ENCODE data around the gene GANC.

The GANC gene

DNA sequence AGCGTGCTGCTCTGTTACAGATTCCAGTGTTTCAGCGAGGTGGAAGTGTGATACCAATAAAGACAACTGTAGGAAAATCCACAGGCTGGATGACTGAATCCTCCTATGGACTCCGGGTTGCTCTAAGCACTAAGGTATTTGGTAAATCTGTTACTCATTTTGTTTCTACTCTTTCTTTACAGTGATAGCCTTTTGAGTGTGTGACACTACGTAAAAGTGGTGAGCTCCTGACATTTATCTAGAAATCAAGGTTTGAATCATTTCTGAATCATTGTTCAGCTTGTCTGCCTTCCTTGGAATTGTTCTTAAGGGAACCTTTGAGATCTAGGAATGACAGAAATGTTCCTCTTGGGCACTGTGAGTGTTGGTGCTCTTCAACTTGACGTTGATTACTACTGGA lies 75.1 kb downstream of the GANC start:
- DNase-seq = no peak

GRCh38 chr15:42349186-42349585 lies 76.2 kb downstream of the GANC start:
- DNase-seq = no peak

- DNase-seq = no peak
These were observed 79.4 kb downstream of the GANC start for GRCh38 chr15:42352401-42352800.

DNA sequence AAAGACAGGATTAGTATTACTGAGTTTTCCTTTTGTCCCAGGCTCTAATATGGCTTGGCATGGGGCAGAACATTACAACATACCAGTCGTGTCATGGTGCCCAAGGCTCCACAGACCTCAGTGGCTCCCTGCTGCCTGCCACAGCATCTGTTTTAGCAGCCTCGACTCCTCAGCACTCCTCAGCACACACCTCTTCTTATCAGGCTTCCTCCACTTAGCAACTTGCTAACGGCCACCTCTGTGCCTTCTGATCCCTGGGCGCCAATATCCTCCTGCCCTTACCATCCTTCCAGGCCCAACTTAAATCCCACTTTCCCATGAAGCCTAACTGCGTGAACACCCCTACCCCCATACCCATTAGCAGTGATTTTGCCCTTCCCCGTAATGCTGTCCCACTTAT lies 80.1 kb downstream of the GANC start:
- no peak for DNase-seq

DNA sequence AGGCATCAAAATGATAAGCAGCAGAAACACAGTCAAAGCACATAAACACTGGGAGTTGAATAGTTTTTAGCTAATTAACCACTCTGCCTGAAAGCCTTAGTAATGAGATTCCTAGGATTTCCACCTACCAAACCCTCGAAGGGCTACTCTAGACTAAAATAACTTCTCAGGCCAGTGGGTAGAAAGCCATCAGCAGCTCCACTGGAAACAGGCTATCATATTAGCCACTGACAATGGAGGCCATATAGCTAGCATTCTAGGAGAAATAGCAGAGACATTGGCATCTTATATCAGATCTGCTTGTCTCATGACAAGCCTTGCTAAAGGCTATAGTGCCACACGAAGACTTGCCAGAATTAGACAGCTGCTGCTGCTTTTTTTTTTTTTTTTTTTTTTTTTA lies 81.8 kb downstream of the GANC start:
- no peak for DNase-seq

GRCh38 chr15:42355291-42355690 lies 82.3 kb downstream of the GANC start:
- DNase-seq = no peak

DNA sequence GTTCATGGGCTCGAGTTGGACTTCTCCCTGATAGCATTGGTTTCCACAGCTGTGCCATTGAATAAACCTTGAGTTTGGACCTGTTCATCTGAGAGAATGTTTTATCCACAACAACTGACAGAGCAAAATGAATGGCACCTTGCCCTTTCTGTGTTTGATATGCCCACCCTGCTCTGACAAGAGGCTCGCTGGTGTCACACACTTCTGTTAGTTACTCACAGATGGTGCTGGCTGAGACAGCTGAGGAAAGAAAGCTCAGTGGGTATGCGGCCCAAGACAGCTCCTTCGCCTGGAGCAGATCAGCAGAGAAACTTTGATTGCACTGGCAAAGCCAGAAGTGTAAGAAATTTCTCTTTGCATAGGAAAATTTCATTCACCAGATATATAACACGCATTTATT lies 83.8 kb downstream of the GANC start:
- DNase-seq = no peak

DNA sequence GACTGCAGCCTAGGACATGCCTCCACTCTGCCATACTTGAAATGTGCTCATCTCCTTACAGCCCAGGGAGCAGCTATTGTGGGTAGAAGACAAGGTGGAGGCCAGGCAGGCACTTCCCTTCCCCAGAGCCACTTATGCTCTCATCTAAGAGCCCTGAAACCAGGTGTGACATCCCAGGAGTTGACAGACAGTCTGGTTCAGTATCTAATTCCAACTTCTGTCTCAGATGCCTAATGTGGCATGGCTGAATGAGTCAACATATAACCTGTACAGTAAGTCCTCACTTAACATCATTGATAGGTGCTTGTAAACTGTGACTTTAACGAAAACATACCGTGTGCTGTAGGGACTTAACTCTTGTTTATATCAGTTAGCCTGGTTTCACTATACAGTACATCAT lies 85.1 kb downstream of the GANC start:
- no peak for DNase-seq

GRCh38 chr15:42359249-42359648 lies 86.2 kb downstream of the GANC start, which contains the start of gene CAPN3:
Gene CAPN3 (plus strand): TSS chr15:42359501. CDS start chr15:42359806, 305 bp downstream.
- DNase-seq = no peak

DNA sequence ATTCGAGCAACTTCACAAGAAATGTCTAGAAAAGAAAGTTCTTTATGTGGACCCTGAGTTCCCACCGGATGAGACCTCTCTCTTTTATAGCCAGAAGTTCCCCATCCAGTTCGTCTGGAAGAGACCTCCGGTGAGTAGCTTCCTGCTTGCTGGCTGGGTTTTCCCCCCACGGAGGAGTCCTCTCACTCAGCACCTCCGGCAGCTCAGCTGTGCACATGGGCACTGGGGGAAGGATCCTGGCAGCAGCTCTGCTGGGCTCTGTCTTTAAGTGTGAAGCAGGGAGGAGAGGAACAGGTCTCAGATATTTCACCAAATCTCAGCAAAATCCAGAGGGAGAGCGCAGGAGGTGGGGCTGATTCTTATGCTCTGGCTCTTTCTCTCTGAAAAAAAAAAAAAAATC lies 87.0 kb downstream of the GANC start:
- no peak for DNase-seq

- no peak for DNase-seq
These were observed 87.6 kb downstream of the GANC start for GRCh38 chr15:42360535-42361112.

DNA sequence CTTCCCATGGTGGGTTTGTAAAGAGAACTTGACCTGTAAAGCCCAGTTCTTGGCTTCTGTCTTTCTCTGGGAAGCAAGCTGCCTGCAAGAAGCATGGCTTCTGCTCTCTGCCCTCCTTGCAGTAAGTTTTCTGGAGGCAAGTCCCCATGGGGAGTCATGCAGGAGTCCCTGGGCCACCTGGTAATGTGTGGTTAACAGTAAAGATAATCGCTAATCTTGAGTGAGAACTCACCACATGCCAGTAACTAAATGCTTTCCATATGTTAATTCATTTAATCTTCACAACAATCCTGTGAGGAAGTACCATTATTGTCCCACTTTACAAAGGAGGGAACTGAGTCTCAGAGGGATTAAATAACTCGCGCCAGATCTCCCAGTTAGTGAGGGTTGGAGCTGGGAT lies 90.5 kb downstream of the GANC start:
- no peak for DNase-seq

DNA sequence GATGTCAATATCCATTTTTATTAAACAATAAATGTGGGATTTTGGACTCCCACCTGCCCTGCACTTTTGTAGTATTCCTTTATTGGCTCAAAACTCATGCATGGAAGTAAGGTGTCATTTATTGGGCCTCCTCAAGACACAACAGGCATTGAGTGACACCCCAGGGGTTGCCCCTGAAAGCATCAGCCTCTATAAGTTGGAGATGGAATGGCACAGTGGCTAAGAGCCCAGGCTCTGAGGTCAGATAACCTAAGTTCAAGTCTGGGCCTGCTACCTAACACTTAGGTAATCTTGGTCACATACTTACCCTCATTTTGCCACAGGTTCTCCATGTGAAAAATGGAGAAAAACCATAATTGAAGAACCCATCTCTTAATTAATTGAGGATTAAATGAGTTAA lies 90.9 kb downstream of the GANC start:
- no peak for DNase-seq

GRCh38 chr15:42364529-42364928 lies 91.5 kb downstream of the GANC start:
- DNase-seq = no peak

DNA sequence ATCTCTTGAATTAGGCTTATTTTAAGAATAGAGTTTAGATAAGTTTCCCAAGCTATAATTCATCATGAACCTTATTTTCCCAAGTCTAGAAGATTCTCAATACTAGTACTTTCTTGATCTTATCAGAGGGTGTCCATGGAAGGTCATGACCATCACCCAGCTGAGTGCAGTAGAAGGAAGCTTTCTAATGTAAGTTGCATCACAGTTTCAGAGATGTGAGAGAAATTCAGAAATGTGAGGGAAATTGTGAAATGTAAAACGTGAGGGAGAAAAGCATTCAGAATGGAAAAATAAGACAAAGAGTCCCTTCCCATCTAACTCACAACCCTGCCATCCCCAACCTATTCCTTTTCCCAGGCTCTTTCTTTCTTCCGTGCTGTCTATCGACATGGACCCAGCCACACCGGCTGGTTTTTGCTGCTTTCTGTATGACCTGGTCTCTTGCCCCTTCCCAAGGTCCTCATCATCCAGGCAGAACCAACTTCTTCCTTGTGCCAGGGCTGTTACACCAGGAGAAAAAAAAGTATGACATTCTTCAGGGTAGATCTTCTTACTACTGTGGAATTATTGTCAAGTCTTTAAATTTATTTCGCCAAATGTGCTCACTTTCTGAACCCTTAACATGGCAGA lies 93.0 kb downstream of the GANC start:
- DNase-seq = peak; percentile 40

DNA sequence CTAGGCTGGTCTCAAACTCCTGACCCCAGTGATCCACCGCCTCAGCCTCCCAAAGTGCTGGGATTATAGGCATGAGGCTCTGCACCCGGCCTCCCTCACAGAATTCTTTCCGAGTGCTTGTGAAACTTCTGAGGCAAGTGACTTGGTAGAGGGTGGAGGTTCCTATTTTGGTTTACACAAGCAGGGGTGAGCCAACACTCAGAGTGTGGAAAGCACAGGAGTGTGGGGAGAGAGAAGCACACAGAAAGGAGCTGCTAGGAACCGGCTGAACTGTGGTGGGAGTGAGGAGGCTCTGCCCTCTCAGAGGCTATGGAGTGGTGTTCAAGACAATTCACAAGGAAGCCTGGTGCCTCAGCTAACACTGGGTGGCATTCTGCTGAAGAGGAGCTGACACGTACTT lies 94.0 kb downstream of the GANC start:
- peak; percentile 83 for DNase-seq

DNA sequence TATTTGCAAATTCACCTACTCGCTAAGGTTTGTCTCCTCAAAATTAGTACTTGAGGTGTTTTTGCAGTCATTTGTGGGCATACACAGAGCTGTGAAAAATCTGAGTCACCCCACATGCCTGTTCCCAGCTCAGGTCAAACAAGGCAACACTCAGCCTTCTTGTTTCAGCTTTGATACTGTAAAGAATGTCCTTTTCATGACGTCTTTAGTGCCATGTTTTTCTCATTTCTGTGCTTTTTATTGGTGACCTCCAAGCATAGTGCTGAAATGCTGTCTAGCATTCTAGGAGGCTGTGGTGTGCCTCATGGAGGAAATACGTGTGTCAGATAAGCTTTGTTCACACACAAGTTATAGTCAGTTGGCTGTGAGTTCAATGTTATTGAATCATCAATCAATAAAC lies 95.1 kb downstream of the GANC start:
- DNase-seq = no peak

DNA sequence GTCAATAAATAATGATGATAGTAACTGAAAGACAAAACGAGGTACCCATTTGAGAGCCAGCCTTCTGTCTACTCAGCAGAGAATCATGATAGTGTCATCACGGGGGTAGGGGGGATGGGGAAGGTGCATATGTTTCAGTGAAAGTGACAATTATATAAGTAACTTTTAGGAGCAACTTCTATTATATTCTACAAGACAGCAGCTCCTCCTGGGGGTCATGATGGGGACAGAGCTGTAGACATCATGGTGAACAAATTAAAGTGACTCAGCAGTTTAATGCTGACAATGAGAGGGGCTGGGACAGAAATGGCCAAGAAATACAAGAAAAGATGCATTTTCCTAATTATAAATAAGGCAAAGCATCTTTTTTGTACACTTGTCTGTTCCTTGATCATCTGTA lies 98.1 kb downstream of the GANC start:
- DNase-seq = peak; percentile 14

GRCh38 chr15:42373274-42373673 lies 100.3 kb downstream of the GANC start:
- DNase-seq = no peak

- no peak for DNase-seq
These were observed 100.9 kb downstream of the GANC start for GRCh38 chr15:42373936-42374335.

GRCh38 chr15:42374810-42375209 lies 101.8 kb downstream of the GANC start:
- DNase-seq = no peak

- DNase-seq = no peak
These were observed 102.3 kb downstream of the GANC start for GRCh38 chr15:42375252-42375651.

- no peak for DNase-seq
These were observed 102.9 kb downstream of the GANC start for GRCh38 chr15:42375941-42376340.

DNA sequence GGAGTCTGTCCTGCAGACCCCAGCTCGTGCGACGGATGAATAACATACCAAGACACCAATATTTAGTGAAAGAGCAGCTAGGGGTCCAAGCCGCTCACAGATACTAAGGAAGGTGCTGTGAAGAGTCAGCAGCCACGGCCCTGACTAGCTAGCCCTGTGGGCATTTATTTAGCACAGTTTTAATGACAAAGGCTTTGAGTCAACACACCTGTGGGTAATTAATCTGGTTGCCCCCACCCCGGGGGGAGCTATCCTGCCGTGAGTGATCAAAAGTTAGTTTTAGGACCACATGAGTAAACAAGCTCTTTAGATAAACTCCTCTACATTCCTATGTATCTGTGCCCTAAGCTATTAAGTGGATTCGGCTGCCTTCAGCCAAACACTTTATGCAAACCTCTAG lies 105.0 kb downstream of the GANC start:
- DNase-seq = no peak

DNA sequence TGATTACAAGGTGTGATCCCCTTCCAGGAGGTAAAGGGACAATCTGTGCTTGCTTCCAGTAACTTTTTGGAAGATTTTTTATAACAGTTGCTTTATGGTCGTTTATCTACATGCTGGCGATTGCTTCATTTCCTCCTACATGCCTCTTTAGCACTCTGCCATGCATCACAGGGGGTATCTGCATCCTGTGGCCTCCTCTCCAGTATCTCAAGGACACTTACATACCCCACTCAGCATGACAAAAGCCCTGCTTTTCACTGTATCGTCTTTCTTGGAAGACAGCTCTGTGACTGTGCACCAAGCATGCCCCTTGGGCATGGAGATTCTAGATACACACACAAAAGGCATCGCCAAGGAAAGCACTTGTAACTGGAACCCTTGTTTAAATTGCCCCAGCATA lies 111.6 kb downstream of the GANC start:
- DNase-seq = no peak
